ENCODE data around the gene ADGRL1. TPM values are rescaled to one million over a fixed set of nuclear protein-coding genes. Genes with fewer than 3 reads are reported as not detected.

The ADGRL1 gene
- polyA plus RNA-seq, 1 experiment: 2.0 TPM

DNA sequence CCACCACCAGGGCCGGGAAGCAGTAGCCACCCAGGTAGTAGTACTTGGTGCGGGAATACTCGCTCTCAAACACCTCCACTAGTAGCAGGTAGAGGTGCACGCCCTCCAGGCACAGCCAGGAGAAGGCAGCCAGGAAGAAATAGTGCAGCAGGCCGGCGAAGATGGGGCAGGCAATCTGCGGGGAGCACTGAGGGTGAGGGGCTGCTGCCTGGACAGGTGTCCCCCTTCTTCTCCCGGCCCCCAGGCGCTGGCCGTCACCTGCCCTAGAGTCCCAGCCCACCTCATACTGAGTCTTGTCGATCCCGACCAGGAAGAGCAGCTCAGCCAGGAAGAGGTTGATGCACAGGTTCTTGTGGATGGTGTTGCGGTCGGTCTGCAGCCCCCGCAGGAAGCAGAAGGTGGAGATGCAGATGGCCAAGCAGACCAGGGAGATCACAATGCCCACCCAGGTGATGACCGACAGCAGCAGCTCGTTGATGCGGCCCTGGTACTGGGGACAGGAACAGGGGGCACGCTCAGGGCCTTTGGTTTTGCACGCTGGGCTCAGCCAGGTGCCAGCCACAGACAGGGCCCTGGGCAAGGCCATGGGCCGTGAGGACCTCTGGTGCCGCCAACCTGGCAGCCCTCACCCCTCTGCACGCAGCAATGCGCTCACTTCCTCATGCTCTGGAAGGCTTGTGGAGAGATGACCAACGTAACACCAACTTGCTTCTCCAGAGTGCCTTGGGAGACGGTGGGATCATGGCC lies 48.8 kb downstream of the ADGRL1 start:
- TF ChIP-seq, protein P1, sequence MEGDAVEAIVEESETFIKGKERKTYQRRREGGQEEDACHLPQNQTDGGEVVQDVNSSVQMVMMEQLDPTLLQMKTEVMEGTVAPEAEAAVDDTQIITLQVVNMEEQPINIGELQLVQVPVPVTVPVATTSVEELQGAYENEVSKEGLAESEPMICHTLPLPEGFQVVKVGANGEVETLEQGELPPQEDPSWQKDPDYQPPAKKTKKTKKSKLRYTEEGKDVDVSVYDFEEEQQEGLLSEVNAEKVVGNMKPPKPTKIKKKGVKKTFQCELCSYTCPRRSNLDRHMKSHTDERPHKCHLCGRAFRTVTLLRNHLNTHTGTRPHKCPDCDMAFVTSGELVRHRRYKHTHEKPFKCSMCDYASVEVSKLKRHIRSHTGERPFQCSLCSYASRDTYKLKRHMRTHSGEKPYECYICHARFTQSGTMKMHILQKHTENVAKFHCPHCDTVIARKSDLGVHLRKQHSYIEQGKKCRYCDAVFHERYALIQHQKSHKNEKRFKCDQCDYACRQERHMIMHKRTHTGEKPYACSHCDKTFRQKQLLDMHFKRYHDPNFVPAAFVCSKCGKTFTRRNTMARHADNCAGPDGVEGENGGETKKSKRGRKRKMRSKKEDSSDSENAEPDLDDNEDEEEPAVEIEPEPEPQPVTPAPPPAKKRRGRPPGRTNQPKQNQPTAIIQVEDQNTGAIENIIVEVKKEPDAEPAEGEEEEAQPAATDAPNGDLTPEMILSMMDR (IDR thresholded peaks at IDR 0.05; ENCODE audit: low read depth, low read length): no peak
- no peak for DNase-seq (ENCODE audit: low read depth, low spot score)
- no peak overlapping the region for H3K27ac ChIP-seq (ENCODE audit: low read depth, low read length)
- H3K27me3 ChIP-seq (ENCODE audit: control insufficient read depth, insufficient read depth, low read length): no peaks in the 10 kb centered on the region
- no peak overlapping the region for H3K4me3 ChIP-seq (ENCODE audit: low read depth, low read length)
- POLR2A ChIA-PET: no interaction called here
- no peaks in the 10 kb centered on the region; the same call in 1 of the 2 replicates for H3K9me3 ChIP-seq (ENCODE audit: control insufficient read depth, insufficient read depth, low read length)
- CTCF ChIA-PET: no interaction called here

DNA sequence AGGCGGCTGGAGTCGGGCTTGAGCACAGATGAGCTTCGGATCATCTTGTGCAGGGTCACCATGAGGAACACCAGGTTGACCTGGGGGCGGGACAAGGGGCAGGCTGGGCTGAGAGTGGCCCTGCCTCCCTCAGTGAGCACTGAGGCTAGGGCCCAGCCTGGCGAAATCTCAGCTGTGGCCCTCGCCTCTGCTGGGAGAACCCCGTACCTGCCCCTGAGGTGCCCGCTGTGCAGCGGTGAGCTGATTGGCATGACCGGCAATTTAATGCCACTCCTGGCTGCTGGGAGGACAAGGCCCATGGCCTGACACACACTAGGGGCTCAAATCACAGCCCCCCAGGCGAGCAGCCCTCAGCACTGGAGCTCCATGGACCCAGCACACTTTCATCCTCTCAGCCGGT lies 49.8 kb downstream of the ADGRL1 start:
- TF ChIP-seq, protein P1 (IDR thresholded peaks at IDR 0.05; ENCODE audit: low read depth, low read length): no peak
- DNase-seq (ENCODE audit: low read depth, low spot score): no peak
- Histone ChIP-seq H3K9me3 (ENCODE audit: control insufficient read depth, insufficient read depth, low read length) (no peaks in the 10 kb centered on the region), H3K27ac (ENCODE audit: low read depth, low read length) (no peak overlapping the region), H3K27me3 (ENCODE audit: control insufficient read depth, insufficient read depth, low read length) (no peaks in the 10 kb centered on the region), H3K4me3 (ENCODE audit: low read depth, low read length) (no peak overlapping the region)
- POLR2A ChIA-PET: no interaction called here
- CTCF ChIA-PET: no interaction called here

DNA sequence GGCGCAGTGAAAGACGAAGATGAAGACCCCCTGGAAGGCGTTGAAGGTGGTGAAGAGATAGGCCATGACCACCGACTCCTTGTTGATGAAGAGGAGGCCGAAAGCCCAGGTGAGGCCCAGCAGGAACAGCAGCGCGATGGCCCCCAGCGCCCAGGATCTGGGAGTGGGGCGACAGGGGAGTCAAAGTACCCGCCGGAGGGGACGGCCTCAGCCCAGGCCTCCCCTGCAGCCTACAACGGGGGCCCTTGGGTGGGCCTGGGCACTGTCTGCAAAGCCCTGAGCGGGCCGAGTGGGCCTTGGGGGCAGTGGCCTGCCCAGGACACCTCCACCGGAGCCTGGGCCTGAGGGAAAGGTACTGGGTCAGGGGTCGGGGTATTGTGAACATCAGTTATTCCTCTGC lies 50.6 kb downstream of the ADGRL1 start:
- H3K9me3 ChIP-seq (ENCODE audit: control insufficient read depth, insufficient read depth, low read length): no peaks in the 10 kb centered on the region
- POLR2A ChIA-PET: no interaction called here
- TF ChIP-seq, protein P1 (IDR thresholded peaks at IDR 0.05; ENCODE audit: low read depth, low read length): no peak
- H3K4me3 ChIP-seq (ENCODE audit: low read depth, low read length): no peak overlapping the region
- H3K27me3 ChIP-seq (ENCODE audit: control insufficient read depth, insufficient read depth, low read length): no peaks in the 10 kb centered on the region
- DNase-seq (ENCODE audit: low read depth, low spot score): no peak
- H3K27ac ChIP-seq (ENCODE audit: low read depth, low read length): no peak overlapping the region
- CTCF ChIA-PET: no interaction called here

DNA sequence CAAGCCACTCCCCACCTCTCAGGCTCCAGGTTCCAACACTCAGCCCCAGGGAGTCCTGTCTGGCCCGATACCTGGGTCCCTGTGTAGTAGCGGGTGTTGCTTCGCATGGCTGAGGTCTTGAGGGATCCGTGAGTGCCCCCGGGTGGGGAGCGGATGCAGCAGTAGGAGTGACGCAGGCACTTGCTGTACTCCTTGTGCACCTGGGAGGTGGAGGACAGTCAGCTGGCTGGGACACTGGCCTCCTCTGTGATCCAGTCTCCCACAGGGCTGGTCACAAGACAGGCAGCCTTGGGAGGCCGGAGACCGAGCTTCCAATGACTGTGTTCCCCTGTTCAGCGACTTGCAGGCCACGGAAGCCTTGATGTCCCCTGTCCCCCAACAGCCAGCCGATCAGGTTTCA lies 53.3 kb downstream of the ADGRL1 start:
- no peak for DNase-seq (ENCODE audit: low read depth, low spot score)
- ChIA-PET CTCF (interaction anchor here (1.1 kb wide), 1 partner anchor 15 kb away, joined by 3 read pairs; no protein-coding TSS in a partner anchor), POLR2A (interaction anchor here (0.7 kb wide), 1 partner anchor 98 kb away, joined by 4 read pairs; no protein-coding TSS in a partner anchor)
- Histone ChIP-seq H3K4me3 (ENCODE audit: low read depth, low read length) (no peak overlapping the region), H3K27ac (ENCODE audit: low read depth, low read length) (no peak overlapping the region), H3K9me3 (ENCODE audit: control insufficient read depth, insufficient read depth, low read length) (no peaks in the 10 kb centered on the region), H3K27me3 (ENCODE audit: control insufficient read depth, insufficient read depth, low read length) (no peaks in the 10 kb centered on the region)
- TF ChIP-seq, protein P1 (IDR thresholded peaks at IDR 0.05; ENCODE audit: low read depth, low read length): no peak
